Stimulated activated CD8-positive, alpha-beta memory T cell treated with anti-CD3 and anti-CD28 coated beads, Interleukin-2, amount 100 ng/mL, for 48 hours (primary cell): ENCODE measurements around the gene CARD14.
"Not testable (repeated sequence)": the region's sequence is repeated elsewhere in the genome, so short reads cannot be mapped to it uniquely, and the experiment has no call there.

Experiments
- DNase-seq, 2 donors: peaks; one replicate each; pipeline ENCODE4 v3.0.0-alpha.2; 2020; ENCODE audit warnings: low read depth in 2 of 2

The CARD14 gene

GRCh38 chr17:80147035-80147822 lies 22.6 kb upstream of the CARD14 start, which contains the start of gene EIF4A3:
TSS of gene EIF4A3 (minus strand) at chr17:80147128. CDS start at chr17:80146961, 167 bp downstream.
- peak; percentile 85 to 96 for DNase-seq

GRCh38 chr17:80151333-80151732 lies 18.5 kb upstream of the CARD14 start:
- DNase-seq, result no peak

- DNase-seq, result no peak
Measured at GRCh38 chr17:80152081-80152702, 17.6 kb upstream of the CARD14 start.

DNA sequence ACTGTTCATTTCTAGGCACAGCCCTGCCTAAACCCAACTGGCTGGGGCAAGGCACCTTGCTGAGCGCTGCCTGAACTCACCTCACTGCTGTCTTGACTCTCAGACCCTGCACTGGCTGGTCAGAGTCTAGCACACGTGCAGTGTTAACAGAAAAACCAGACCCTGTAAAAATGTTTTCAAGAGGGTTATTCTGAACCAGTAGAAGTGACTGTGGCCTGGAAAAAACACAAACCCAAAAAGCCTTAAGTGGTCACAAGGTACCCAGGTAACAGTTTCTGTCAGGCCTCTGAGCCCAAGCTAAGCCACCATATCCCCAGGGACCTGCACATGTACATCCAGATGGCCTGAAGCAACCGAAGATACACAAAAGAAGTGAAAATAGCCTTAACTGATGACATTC lies 16.8 kb upstream of the CARD14 start:
- DNase-seq, result no peak

DNA sequence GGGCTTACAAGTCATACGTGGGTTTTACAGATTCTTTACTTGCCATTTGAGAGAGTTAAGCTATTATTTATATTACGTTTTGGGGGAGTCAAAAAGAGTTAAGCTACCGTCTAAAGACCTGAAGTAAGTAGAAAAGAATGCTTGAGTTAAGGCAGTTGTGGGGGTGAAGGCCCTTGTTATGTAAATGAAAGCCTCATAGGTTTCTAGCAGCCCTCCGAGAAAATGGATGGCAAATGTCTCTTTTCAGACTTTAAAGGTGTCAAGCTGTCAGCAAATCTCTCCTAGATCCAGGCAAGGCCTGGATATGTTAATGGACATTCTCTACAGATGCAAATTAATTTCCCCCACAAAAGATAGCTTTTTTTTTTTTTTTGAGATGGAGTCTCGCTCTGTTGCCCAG lies 15.7 kb upstream of the CARD14 start:
- DNase-seq, result no peak

- not testable (repeated sequence) for DNase-seq
Measured at GRCh38 chr17:80155600-80155999, 14.2 kb upstream of the CARD14 start.

GRCh38 chr17:80158846-80159245 lies 11.0 kb upstream of the CARD14 start:
- DNase-seq, result no peak

DNA sequence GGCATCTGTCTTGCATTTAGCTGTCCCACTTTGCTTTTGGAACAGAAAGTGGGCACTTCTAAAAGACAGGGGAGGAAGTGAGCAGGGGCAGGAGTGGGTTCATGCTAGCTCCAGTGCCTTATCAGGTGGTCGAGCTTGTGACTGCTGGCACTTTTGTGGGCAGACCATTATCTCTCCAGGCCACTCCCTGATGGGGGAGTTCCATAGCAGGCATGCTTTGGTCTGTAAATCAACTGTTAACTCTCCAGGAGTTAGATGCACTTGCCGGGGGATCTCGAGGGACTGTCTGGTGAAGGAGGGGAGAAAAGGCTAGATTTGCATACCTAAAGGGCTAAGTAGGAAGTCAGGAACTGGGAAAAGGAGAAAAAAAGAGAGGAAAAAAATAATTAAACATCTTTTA lies 9.3 kb upstream of the CARD14 start:
- no peak for DNase-seq

DNA sequence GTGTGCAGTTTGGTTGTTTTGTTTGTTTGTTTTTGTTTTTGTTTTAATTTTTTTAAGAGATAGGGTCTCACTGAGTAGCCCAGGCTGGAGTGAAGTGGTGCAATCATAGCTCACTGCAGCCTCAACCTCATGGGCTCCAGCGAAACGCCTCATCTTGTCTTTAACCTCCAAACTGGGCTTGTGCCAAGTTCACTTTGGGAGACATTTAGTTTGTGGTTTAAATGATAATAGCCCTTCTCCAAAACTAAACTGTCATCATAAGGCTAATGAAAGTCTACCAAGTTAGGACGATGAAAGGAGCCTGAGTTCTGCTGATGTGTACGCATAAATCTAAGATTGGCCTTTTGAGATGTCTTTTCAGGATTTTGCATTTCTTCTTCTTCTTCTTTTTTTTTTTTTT lies 6.5 kb upstream of the CARD14 start:
- no peak for DNase-seq

DNA sequence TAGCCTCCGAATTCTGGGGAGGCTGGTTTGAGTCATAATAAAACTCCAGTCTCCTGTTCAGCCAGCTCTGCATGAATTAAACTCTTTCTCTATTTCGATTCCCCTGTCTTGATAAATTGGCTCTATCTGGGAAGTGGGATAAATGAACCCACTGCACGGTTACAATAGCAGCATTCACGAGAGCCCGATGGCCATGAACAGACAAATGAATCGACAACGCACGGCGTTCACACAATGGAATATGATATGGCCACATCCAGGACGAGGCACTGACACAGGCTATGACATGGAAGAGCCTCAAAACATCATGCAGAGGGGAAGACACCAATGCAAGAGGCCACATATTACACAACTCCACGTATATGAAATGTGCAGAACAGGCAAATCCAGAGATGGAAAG lies 5.6 kb upstream of the CARD14 start:
- no peak for DNase-seq

DNA sequence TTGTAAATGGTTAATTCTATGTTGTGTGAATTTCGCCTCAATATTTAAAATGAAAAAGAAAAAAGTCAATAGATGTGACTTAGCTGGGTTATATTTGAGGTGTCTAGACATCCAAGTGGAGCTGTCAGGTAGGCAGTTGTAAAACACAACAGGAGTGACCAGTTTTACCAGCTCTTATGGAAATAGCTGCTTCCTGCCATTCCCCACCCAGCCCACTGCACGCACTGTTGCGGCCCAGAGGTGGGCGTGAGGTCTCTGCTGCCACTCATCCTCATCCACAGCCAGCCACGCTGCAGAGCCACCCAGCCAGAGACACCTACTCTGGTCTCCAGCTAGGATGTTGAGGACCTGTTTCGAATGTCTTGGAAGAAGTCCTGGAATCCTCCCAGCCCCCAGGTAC lies 3.4 kb upstream of the CARD14 start:
- DNase-seq, result no peak

DNA sequence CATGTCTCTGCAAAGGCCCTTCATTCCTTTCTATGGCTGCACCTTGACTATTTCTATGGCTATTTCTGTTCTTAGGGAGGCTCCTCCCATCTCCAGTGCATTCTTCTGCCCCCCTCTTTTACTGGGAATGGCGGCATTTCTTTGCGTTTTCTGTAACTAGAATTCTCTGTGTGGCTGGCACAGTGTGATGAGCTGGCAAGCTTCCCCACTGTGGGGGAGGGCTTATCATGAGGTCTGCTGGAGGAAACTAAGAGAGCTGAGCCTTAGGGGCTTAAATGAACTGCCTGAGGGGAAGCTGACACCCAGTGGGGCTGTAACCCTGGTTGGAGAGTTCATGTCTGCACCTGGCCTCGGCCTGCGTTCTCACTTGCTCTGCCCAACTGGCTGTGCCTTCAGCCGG lies 1.5 kb upstream of the CARD14 start:
- no peak for DNase-seq

DNA sequence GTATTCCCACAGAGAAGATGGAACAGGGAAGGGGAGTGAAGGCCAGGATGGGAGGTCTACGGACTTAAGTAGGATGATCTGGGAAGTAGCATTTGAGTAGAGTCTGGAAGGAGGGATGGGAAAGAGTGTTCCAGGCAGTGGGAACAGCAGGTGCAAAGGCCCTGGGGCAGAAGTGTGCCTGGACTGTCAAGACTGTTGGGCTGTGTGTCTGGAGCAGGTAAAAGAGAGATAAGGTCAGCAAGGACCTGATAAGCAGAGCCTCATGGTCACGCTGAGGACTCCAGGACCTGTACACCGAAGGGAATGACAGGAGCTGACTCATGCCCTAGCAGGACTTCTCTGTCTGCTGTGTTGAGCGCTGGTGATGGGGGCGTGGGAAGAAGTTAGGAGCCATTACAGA lies 723 bp upstream of the CARD14 start:
- DNase-seq, result no peak

- DNase-seq, result no peak
Measured at GRCh38 chr17:80171681-80172080, 1.9 kb downstream of the CARD14 start.

- DNase-seq, result no peak
Measured at GRCh38 chr17:80173126-80173525, 3.3 kb downstream of the CARD14 start.

GRCh38 chr17:80173916-80174315 lies 4.1 kb downstream of the CARD14 start:
- no peak for DNase-seq

- DNase-seq, result no peak
Measured at GRCh38 chr17:80176757-80177156, 6.9 kb downstream of the CARD14 start.

DNA sequence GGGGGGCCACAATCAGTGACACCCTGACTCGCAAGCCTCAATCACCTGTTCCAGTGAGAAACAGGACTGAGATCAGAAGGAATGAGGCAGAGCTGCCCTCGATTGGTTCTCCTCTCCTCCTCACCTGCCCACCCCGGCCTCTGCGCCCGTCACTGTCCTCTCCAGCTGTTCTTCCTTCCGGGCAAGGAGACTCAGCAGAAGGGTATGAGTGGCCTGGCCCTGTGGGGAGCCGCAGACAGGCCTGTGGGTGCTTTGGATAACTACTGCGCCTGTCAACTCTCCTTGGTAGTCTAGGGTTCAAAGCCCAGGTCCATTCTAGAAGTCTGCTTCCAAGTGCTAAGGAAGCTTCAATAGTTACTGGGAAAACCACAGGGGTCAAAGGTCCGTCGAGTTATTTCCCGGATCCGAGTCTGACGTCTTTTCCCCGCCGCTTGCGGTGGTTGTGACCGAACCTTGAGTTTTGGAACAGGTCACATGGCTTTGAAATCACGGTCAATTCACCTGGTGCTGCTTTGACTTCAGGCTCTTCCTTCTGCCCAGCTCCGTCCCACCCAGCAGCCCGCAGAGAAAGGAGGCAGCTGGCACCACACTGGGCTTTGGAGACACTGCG lies 8.3 kb downstream of the CARD14 start:
- no peak for DNase-seq

GRCh38 chr17:80180192-80180591 lies 10.4 kb downstream of the CARD14 start:
- DNase-seq, result no peak

DNA sequence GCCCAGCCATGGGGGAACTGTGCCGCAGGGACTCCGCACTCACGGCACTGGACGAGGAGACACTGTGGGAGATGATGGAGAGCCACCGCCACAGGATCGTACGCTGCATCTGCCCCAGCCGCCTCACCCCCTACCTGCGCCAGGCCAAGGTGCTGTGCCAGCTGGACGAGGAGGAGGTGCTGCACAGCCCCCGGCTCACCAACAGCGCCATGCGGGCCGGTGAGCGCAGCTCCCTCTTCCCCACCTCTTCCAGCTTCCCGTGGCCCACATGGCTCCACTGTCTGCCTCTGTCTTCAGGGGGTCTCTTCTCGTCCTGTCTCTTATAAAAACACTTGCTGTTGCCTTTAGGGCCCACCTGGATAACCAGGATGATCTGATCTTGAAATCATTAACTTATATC lies 11.6 kb downstream of the CARD14 start:
- DNase-seq, result no peak

GRCh38 chr17:80182118-80182844 lies 12.5 kb downstream of the CARD14 start:
- DNase-seq, result no peak

GRCh38 chr17:80182845-80183223 lies 13.0 kb downstream of the CARD14 start:
- no peak for DNase-seq
